ENCODE data around the gene ARID3A.
"Not testable (repeated sequence)": the region's sequence is repeated elsewhere in the genome, so short reads cannot be mapped to it uniquely, and the experiment has no call there.

Gene ARID3A

DNA sequence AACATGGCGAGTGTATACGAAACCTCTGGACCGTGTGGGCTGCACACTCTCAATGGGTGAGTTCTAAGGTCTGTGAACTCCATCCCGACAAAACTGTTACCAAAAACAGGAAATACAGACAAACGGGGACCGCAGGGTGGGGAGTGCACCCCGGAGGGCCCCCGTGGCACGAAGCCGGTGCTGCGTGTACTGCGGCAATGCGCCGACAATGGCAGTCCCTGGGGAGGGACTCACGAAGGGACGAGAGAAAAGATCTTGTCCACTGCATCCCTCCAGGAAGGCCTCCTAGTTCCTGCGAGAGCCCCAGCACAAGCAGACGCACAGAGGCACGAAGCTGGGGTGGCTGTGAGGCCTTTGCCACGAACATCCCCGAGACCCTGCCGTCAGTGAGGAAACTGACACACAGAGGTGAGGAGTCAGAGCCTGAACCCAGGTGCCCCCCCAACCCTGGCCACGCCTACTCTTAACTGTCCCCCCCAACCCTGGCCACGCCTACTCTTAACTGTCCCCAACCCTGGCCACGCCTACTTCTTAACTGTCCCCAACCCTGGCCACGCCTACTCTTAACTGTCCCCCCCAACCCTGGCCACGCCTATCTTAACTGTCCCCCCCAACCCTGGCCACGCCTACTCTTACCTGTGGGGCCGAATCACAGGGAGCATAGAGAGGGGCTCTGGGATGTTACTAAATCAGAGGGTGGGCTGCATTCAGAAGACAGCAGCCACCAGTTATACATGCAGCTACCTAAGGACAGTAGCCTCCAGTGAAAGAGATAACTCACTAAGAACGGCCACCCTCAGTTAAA, 37.1 kb upstream of the ARID3A start:
- TF ChIP-seq, protein P1, sequence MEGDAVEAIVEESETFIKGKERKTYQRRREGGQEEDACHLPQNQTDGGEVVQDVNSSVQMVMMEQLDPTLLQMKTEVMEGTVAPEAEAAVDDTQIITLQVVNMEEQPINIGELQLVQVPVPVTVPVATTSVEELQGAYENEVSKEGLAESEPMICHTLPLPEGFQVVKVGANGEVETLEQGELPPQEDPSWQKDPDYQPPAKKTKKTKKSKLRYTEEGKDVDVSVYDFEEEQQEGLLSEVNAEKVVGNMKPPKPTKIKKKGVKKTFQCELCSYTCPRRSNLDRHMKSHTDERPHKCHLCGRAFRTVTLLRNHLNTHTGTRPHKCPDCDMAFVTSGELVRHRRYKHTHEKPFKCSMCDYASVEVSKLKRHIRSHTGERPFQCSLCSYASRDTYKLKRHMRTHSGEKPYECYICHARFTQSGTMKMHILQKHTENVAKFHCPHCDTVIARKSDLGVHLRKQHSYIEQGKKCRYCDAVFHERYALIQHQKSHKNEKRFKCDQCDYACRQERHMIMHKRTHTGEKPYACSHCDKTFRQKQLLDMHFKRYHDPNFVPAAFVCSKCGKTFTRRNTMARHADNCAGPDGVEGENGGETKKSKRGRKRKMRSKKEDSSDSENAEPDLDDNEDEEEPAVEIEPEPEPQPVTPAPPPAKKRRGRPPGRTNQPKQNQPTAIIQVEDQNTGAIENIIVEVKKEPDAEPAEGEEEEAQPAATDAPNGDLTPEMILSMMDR (conservative IDR thresholded peaks at IDR 0.05; ENCODE audit: low read length) = no peak
- no peak for TF ChIP-seq EZH2phosphoT487 (IDR thresholded peaks at IDR 0.05; ENCODE audit: borderline replicate concordance)
- Histone ChIP-seq H4K20me1 (ENCODE audit: insufficient read depth, low read length, poor library complexity, severe bottlenecking) (peaks cover 3% of the 10 kb centered on the region), H3K9me3 (ENCODE audit: insufficient read depth, low read depth, low read length) (no peaks in the 10 kb centered on the region), H3K9me2 (replicated peaks; ENCODE audit: low read depth, low read length) (no peaks in the 10 kb centered on the region), H3F3A (ENCODE audit: low read depth) (no peaks in the 10 kb centered on the region), H3K9ac (ENCODE audit: low read depth, low read length, poor library complexity, severe bottlenecking) (no peak overlapping the region), H3K27me3 (ENCODE audit: insufficient read depth, low read length, poor library complexity, severe bottlenecking) (no peaks in the 10 kb centered on the region), H3K36me3 (ENCODE audit: insufficient read depth, low read length) (peaks cover 2% of the 10 kb centered on the region; the same call in 1 of the 2 replicates), H3K79me2 (ENCODE audit: insufficient read depth, low read length) (peaks cover 14% of the 10 kb centered on the region; the same call in 1 of the 2 replicates), H3K4me3 (ENCODE audit: low read length, poor library complexity, severe bottlenecking) (no peak overlapping the region), H3K4me1 (ENCODE audit: insufficient read depth, low read length, poor library complexity, severe bottlenecking) (no peaks in the 10 kb centered on the region), H2AFZ (ENCODE audit: low read length) (no peak overlapping the region), H3K4me2 (ENCODE audit: low read depth, low read length, poor library complexity, severe bottlenecking) (no peak overlapping the region)

DNA sequence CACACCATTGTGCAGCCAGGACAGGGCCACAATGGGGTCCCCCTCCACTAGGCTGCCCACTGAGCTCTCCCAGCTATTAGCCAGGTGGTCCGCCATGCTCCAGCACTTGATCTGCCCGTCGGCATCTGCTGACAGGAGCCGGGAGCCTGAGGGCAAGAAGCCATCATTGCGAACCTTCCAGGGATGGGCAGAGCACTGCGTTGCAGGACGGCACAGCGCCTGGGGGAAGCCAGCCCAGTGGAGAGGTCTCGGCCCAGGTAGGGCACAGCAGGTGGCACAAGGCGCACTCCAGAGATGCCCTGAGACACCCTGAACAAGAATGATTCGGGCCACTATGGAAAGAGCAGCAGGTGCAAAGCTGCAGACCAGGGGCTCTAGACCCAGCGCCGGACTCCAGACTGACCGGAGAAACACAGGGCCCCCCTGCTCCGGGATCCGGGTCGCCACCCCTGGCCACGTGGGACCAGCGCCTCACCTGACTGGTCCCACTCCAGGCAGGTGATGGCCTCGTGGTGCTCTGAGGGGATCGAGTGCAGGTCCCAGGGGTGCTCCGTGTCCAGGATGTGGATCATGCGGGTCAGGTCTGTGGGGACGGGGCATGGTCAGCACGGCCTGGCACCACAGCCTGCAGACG, 36.1 kb upstream of the ARID3A start:
- Histone ChIP-seq H3K36me3 (ENCODE audit: insufficient read depth, low read length) (peaks cover 2% of the 10 kb centered on the region; the same call in 1 of the 2 replicates), H3K79me2 (ENCODE audit: insufficient read depth, low read length) (peaks cover 14% of the 10 kb centered on the region; the same call in 1 of the 2 replicates), H2AFZ (ENCODE audit: low read length) (no peak overlapping the region), H3K4me3 (ENCODE audit: low read length, poor library complexity, severe bottlenecking) (no peak overlapping the region), H3F3A (ENCODE audit: low read depth) (no peaks in the 10 kb centered on the region), H3K9ac (ENCODE audit: low read depth, low read length, poor library complexity, severe bottlenecking) (no peak overlapping the region), H3K9me2 (replicated peaks; ENCODE audit: low read depth, low read length) (no peaks in the 10 kb centered on the region), H3K9me3 (ENCODE audit: insufficient read depth, low read depth, low read length) (no peaks in the 10 kb centered on the region), H3K4me1 (ENCODE audit: insufficient read depth, low read length, poor library complexity, severe bottlenecking) (no peaks in the 10 kb centered on the region), H3K4me2 (ENCODE audit: low read depth, low read length, poor library complexity, severe bottlenecking) (no peak overlapping the region), H4K20me1 (ENCODE audit: insufficient read depth, low read length, poor library complexity, severe bottlenecking) (peaks cover 3% of the 10 kb centered on the region), H3K27me3 (ENCODE audit: insufficient read depth, low read length, poor library complexity, severe bottlenecking) (no peaks in the 10 kb centered on the region)
- TF ChIP-seq, protein P1 (conservative IDR thresholded peaks at IDR 0.05; ENCODE audit: low read length) = no peak
- no peak for TF ChIP-seq EZH2phosphoT487 (IDR thresholded peaks at IDR 0.05; ENCODE audit: borderline replicate concordance)

- no peak for TF ChIP-seq EZH2phosphoT487 (IDR thresholded peaks at IDR 0.05; ENCODE audit: borderline replicate concordance)
- TF ChIP-seq, protein P1 (conservative IDR thresholded peaks at IDR 0.05; ENCODE audit: low read length) = no peak
- Histone ChIP-seq H3K9me2 (replicated peaks; ENCODE audit: low read depth, low read length) (no peaks in the 10 kb centered on the region), H4K20me1 (ENCODE audit: insufficient read depth, low read length, poor library complexity, severe bottlenecking) (peaks cover 3% of the 10 kb centered on the region), H3K79me2 (ENCODE audit: insufficient read depth, low read length) (peaks cover 14% of the 10 kb centered on the region; the same call in 1 of the 2 replicates), H3K4me1 (ENCODE audit: insufficient read depth, low read length, poor library complexity, severe bottlenecking) (no peaks in the 10 kb centered on the region), H3F3A (ENCODE audit: low read depth) (no peaks in the 10 kb centered on the region), H3K9ac (ENCODE audit: low read depth, low read length, poor library complexity, severe bottlenecking) (no peak overlapping the region), H3K27me3 (ENCODE audit: insufficient read depth, low read length, poor library complexity, severe bottlenecking) (no peaks in the 10 kb centered on the region), H2AFZ (ENCODE audit: low read length) (no peak overlapping the region), H3K36me3 (ENCODE audit: insufficient read depth, low read length) (peaks cover 2% of the 10 kb centered on the region; the same call in 1 of the 2 replicates), H3K4me3 (ENCODE audit: low read length, poor library complexity, severe bottlenecking) (no peak overlapping the region), H3K4me2 (ENCODE audit: low read depth, low read length, poor library complexity, severe bottlenecking) (no peak overlapping the region), H3K9me3 (ENCODE audit: insufficient read depth, low read depth, low read length) (no peaks in the 10 kb centered on the region)
Measured at GRCh38 chr19:890831-891230, 35.0 kb upstream of the ARID3A start.

DNA sequence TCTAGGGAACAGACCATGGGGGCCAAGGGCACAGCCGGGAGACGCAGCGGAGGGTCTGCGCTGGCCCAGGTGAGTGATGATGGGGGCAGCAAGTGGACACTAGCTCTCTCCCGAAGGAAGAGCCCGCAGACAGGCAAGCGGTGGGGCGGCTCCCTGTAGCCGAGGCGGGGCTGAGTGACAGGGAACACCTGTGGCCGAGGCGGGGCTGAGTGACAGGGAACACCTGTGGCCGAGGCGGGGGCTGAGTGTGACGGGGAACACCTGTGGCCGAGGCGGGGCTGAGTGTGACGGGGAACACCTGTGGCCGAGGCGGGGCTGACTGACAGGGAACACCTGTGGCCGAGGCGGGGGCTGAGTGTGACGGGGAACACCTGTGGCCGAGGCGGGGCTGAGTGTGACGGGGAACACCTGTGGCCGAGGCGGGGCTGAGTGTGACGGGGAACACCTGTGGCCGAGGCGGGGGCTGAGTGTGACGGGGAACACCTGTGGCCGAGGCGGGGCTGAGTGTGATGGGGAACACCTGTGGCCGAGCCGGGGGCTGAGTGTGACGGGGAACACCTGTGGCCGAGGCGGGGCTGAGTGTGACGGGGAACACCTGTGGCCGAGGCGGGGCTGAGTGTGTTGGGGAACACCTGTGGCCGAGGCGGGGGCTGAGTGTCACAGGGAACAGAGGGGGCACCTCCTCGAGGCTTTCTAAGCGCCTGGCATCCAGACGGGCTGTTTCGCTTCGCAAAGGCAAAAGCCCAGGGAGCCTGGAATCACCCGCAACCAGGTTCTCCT, 34.2 kb upstream of the ARID3A start:
- H3K4me1 ChIP-seq (ENCODE audit: insufficient read depth, low read length, poor library complexity, severe bottlenecking); H3K9me3 ChIP-seq (ENCODE audit: insufficient read depth, low read depth, low read length): not testable (repeated sequence)

More for the DNA sequence above, 34.2 kb upstream of the ARID3A start:
- not testable (repeated sequence) for H3K27me3 ChIP-seq (ENCODE audit: insufficient read depth, low read length, poor library complexity, severe bottlenecking); H3K9me2 ChIP-seq (replicated peaks; ENCODE audit: low read depth, low read length); H4K20me1 ChIP-seq (ENCODE audit: insufficient read depth, low read length, poor library complexity, severe bottlenecking); H2AFZ ChIP-seq (ENCODE audit: low read length); H3F3A ChIP-seq (ENCODE audit: low read depth); H3K36me3 ChIP-seq (ENCODE audit: insufficient read depth, low read length)
- H3K9ac ChIP-seq (ENCODE audit: low read depth, low read length, poor library complexity, severe bottlenecking) = peak overlapping the region; percentile 82
- peaks cover 14% of the 10 kb centered on the region; the same call in 1 of the 2 replicates for H3K79me2 ChIP-seq (ENCODE audit: insufficient read depth, low read length)
- H3K4me3 ChIP-seq (ENCODE audit: low read length, poor library complexity, severe bottlenecking) = peak overlapping the region; percentile 83
- H3K4me2 ChIP-seq (ENCODE audit: low read depth, low read length, poor library complexity, severe bottlenecking) = peak overlapping the region; percentile 98

Data from Loucy (cell line).